ENCODE results near the gene GABRR2. TPM values are rescaled to one million over a fixed set of nuclear protein-coding genes. Genes with fewer than 3 reads are reported as not detected.

Gene GABRR2
- total and polyA plus RNA-seq, 2 of the 4 experiments (the other 2 are of a cell fraction), result 0.26 TPM; not detected in 1

GRCh38 chr6:89321131-89321970 lies 6.3 kb upstream of the GABRR2 start:
- no peak overlapping the region for H2AK5ac ChIP-seq (ENCODE audit: low read depth, low read length)
- no peak overlapping the region for H2BK20ac ChIP-seq (ENCODE audit: low read depth, low read length)
- H2BK120ac ChIP-seq (ENCODE audit: low read depth, low read length), result no peak overlapping the region
- H4K8ac ChIP-seq (ENCODE audit: low read depth in 2 of 2, low read length in 2 of 2), result no peak overlapping the region
- H2BK15ac ChIP-seq (ENCODE audit: low read depth, low read length), result no peak overlapping the region
- no peak overlapping the region for H3K4ac ChIP-seq (ENCODE audit: low read depth, low read length)
- H3K9me1 ChIP-seq (ENCODE audit: insufficient read depth, low read length), result no peaks in the 10 kb centered on the region
- no peak for TF ChIP-seq FOS (IDR thresholded peaks at IDR 0.05; ENCODE audit: low read depth, low read length)
- no peak for TF ChIP-seq RAD21 (IDR thresholded peaks at IDR 0.05; ENCODE audit: low read length)
- no peak for TF ChIP-seq CTCF (conservative IDR thresholded peaks at IDR 0.05; ENCODE audit: low read depth, low read length)
- no peak for TF ChIP-seq RFX5 (IDR thresholded peaks at IDR 0.05; ENCODE audit: low read depth, low read length)
- TF ChIP-seq MXI1 (IDR thresholded peaks at IDR 0.05; ENCODE audit: borderline replicate concordance, low read depth, low read length), result no peak
- TF ChIP-seq CHD1 (IDR thresholded peaks at IDR 0.05; ENCODE audit: low read depth, low read length), result no peak
- TF ChIP-seq BHLHE40 (IDR thresholded peaks at IDR 0.05; ENCODE audit: low read depth, low read length), result no peak
- no peaks in the 10 kb centered on the region for H3K27me3 ChIP-seq (ENCODE audit: control insufficient read depth, insufficient read depth, low read length)
- H4K91ac ChIP-seq (ENCODE audit: insufficient read depth, low read depth, low read length), result no peak overlapping the region
- no peak overlapping the region for H3K27ac ChIP-seq (ENCODE audit: insufficient read depth, low read length)
- no peak overlapping the region for H3K18ac ChIP-seq (ENCODE audit: low read depth, low read length)
- H3K9ac ChIP-seq (ENCODE audit: low read depth, low read length), result no peak overlapping the region
- H3K79me1 ChIP-seq (ENCODE audit: low read depth in 1 of 2, low read length in 2 of 2), result no peaks in the 10 kb centered on the region
- BruUV-seq (replicated peaks), result no TSS peak
- no peaks in the 10 kb centered on the region for H3K4me1 ChIP-seq (ENCODE audit: control insufficient read depth, insufficient read depth, low read length)
- H4K5ac ChIP-seq (ENCODE audit: low read depth, low read length), result no peak overlapping the region
- no peak overlapping the region for H3K23ac ChIP-seq (ENCODE audit: low read depth, low read length)
- no peak overlapping the region for H2BK5ac ChIP-seq (ENCODE audit: low read depth, low read length, poor library complexity, severe bottlenecking)
- H2AFZ ChIP-seq (replicated peaks; ENCODE audit: low read length, poor library complexity), result no peak overlapping the region
- no peak overlapping the region for H3K4me3 ChIP-seq (ENCODE audit: insufficient read depth, low read depth, low read length)
- dilution Hi-C loops (cut with HindIII; ENCODE audit: low sequenced_read_pairs, unreplicated experiment), result no loop called here
- intact Hi-C loops (cut with micrococcal nuclease), result no loop called here
- no peaks in the 10 kb centered on the region for H4K20me1 ChIP-seq (ENCODE audit: insufficient read depth, low read length)
- no peak for DNase-seq
- 95% methylated on average over 3 of the region's 9 CpGs; no CpG with 5 or more reads in 1 of the 2 experiments for WGBS, 2 experiments (ENCODE audit: extremely low coverage in 2 of 2, insufficient read length in 1 of 2)
- POLR2A ChIA-PET (ENCODE audit: unreplicated experiment), result no interaction called here
- no peak overlapping the region for H3K4me2 ChIP-seq (ENCODE audit: low read depth, low read length)
- ATAC-seq (ENCODE audit: low read depth), result no peak
- CTCF ChIA-PET, result interaction anchor here (0.6 kb wide), 1 partner anchor 85 kb away, joined by 3 read pairs; no protein-coding TSS in a partner anchor
- no peaks in the 10 kb centered on the region for H3K9me3 ChIP-seq (ENCODE audit: control insufficient read depth, insufficient read depth, low read length)
- no peak overlapping the region for H3K56ac ChIP-seq (ENCODE audit: extremely low read depth, insufficient read depth, low read length)
- in situ Hi-C loops (cut with MboI; ENCODE audit: low sequenced_read_pairs), result no loop called here
- H3K14ac ChIP-seq (replicated peaks; ENCODE audit: low read depth, low read length), result no peak overlapping the region
- H3K36me3 ChIP-seq (ENCODE audit: control insufficient read depth, insufficient read depth, low read length), result peaks cover 2% of the 10 kb centered on the region; the same call in 1 of the 2 replicates
- no peak overlapping the region for H2AK9ac ChIP-seq (replicated peaks; ENCODE audit: low read depth, low read length, poor library complexity)

All from IMR-90 (cell line).